Astrocyte of the cerebellum (primary cell): ENCODE data around the gene SULF2.
A peak's percentile ranks its signal among the peaks of the same experiment; 100 is the strongest.

ENCODE experiments used
- DNase-seq: peaks from one replicate; pipeline ENCODE4 v3.0.0-alpha.2; 2011; ENCODE audit warnings: low read depth
- H3K4me3 ChIP-seq: 2 replicates; pipeline ENCODE4 v1.5.1; 2011; ENCODE audit warnings: mild to moderate bottlenecking, low read depth, low read length, moderate library complexity
- CTCF ChIP-seq: IDR thresholded peaks from 2 replicates; pipeline ENCODE4 v1.5.1; 2012; ENCODE audit warnings: low read length, low read depth, moderate library complexity, mild to moderate bottlenecking; ENCODE audit errors: missing control alignments
- in situ Hi-C: cut with HindIII; loops from 2 replicates; pipeline ENCODE4 v1.10.0; 2017; ENCODE audit warnings: low sequenced_read_pairs

The SULF2 gene

GRCh38 chr20:47682916-47683315, 102.4 kb downstream of the SULF2 start:
- in situ Hi-C loops: no loop called here
- no peak for TF ChIP-seq CTCF

GRCh38 chr20:47682028-47682783, 103.1 kb downstream of the SULF2 start:
- H3K4me3 ChIP-seq: no peak overlapping the region
- DNase-seq: no peak
- in situ Hi-C loops: no loop called here
- no peak for TF ChIP-seq CTCF

More at GRCh38 chr20:47682916-47683315, 102.4 kb downstream of the SULF2 start:
- no peak overlapping the region for H3K4me3 ChIP-seq
- DNase-seq: no peak

- DNase-seq: no peak
- in situ Hi-C loops: no loop called here
- H3K4me3 ChIP-seq: no peak overlapping the region
- TF ChIP-seq CTCF: no peak
Measured at GRCh38 chr20:47680804-47681529, 104.3 kb downstream of the SULF2 start.

- TF ChIP-seq CTCF: no peak
- in situ Hi-C loops: loop anchor here (5.0 to 10.0 kb wide), 3 partner anchors 95 to 943 kb away; no protein-coding TSS in a partner anchor
- DNase-seq: no peak
- no peak overlapping the region for H3K4me3 ChIP-seq
Measured at GRCh38 chr20:47679462-47679861, 105.8 kb downstream of the SULF2 start.

- DNase-seq: no peak
- in situ Hi-C loops: loop anchor here (5.0 to 10.0 kb wide), 3 partner anchors 96 to 944 kb away; no protein-coding TSS in a partner anchor
- H3K4me3 ChIP-seq: no peak overlapping the region
- TF ChIP-seq CTCF: no peak
Measured at GRCh38 chr20:47678536-47678935, 106.7 kb downstream of the SULF2 start.

- peak; percentile 84 for TF ChIP-seq CTCF
- in situ Hi-C loops: loop anchor here (5.0 to 10.0 kb wide), 3 partner anchors 97 to 944 kb away; no protein-coding TSS in a partner anchor
- no peak for DNase-seq
- H3K4me3 ChIP-seq: no peak overlapping the region
Measured at GRCh38 chr20:47677635-47678453, 107.4 kb downstream of the SULF2 start.
